GM19468 (cell line): Measurements from ENCODE around the gene MFAP1.
"Not testable (repeated sequence)": the region's sequence is repeated elsewhere in the genome, so short reads cannot be mapped to it uniquely, and the experiment has no call there.

ENCODE experiments used
- ATAC-seq: cut with Tn5 transposase; IDR thresholded peaks from one replicate; pipeline ENCODE4 v1.9.1; 2021; ENCODE audit warnings: mild to moderate bottlenecking, moderate library complexity, moderate number of reproducible peaks; ENCODE audit not compliant: unreplicated experiment; ENCODE audit errors: extremely low read depth

The MFAP1 gene, protein sequence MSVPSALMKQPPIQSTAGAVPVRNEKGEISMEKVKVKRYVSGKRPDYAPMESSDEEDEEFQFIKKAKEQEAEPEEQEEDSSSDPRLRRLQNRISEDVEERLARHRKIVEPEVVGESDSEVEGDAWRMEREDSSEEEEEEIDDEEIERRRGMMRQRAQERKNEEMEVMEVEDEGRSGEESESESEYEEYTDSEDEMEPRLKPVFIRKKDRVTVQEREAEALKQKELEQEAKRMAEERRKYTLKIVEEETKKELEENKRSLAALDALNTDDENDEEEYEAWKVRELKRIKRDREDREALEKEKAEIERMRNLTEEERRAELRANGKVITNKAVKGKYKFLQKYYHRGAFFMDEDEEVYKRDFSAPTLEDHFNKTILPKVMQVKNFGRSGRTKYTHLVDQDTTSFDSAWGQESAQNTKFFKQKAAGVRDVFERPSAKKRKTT

DNA sequence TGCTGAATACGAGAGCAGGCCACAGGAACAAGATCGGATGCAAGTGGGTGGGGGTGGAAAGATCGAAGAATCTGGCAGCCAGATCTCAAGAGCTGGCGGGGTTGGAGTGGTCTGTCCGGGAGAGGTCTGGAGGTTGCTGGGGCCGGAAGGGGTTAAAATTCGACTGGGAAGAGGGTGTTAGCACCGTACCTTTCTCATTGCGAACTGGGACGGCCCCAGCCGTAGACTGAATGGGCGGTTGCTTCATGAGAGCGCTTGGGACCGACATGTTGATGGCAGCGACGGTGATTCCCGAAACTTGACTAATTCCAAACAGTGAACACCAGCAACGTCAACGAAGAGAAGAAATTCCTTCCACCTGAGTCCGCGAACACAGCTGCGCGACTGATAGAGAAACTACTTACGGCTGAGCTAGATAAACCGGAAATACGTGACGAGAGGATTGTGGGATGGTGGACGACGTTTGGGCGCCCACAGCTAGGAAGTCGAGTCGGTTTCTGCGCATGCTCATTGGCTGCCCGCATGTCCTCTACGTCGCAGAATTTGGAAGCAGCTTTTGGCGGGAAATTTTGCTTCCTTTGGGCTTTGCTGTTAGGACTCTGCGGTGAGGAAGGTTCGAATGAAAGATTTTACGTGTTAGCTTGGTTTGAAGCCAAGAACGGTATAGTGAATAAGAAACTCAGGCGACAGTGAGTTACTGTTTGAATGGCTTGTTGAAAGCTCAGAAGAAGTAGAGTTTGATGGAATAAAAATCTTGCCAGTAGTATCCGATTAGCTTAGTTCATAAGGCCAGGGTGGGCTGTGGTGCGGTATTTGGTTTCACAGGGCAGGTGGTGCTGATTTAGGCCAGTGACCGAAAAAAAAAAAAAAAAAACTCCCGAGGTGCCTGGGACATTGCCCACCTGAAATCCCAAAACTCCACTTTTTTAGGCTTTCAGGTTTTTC is at the start of gene MFAP1:
Gene MFAP1 (minus strand): TSS at position 389 of the 945 bp plus-strand sequence. CDS start 121 bp downstream, at position 268.
- ATAC-seq = no peak

DNA sequence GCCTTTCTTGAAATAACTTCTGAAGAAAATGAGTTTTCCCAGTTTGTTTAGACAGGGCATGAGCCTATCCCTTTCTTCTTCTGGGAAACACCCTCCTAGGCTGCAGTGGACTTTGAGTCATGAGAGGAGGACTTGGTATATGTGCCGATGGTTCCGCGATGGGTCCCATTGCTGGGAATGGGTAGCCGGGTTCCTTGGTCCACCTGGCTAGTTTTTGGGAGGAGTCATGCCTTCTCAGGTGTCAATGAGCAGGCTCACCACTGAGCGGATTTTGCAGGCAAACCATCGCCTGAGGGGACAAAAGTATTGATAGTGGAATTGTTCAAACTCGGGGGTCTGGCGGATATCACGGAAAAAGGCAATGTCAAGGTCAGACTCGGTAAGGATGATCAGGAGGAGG is 49.2 kb upstream of the MFAP1 start:
- ATAC-seq = no peak

DNA sequence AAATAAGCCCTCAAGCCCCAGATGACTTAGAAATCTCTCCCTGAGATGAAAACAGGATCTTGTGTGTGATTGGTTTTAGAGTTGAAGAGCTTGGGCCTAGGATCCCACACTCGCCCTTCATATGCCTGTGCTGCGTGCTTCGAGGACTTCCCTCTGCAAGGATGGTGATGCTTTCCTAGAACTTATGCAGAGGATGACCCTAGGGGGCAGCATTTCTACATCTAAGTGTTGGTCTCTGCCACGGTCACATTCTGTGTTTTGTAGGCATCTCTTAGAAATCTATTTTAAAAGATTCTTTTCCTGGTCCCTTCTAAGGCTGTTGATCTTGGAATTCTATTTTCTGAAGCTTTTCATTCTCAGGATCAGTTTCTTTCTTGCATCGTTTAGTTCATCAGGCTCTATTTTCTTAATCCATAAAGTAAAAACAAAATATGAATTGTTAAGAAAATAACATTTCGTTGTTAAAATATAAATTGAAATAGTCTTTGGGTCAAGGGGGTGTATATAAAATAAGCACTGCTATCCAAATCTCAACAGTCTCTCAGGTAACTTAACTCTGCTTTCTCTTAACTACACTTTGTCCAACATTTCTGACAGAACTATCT is 48.0 kb upstream of the MFAP1 start:
- no peak for ATAC-seq

DNA sequence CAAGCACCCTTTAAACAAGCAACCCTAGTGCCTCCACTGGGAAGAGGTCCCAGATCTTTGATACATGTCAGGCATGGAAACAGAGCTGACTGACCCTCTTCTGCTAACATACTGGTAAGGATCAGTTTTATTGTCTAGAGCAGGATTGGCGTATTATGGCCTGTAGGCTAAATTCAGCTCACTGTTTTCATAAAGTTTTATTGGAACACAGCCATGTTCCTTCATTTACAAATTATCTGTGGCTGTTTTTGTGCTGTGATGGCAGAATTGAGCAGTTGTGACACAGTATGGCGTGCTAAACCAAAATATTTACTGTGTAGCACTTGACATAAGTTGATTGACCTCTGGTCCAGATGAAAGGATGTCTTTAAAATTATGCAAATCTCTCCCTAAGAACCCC is 47.3 kb upstream of the MFAP1 start:
- no peak for ATAC-seq

DNA sequence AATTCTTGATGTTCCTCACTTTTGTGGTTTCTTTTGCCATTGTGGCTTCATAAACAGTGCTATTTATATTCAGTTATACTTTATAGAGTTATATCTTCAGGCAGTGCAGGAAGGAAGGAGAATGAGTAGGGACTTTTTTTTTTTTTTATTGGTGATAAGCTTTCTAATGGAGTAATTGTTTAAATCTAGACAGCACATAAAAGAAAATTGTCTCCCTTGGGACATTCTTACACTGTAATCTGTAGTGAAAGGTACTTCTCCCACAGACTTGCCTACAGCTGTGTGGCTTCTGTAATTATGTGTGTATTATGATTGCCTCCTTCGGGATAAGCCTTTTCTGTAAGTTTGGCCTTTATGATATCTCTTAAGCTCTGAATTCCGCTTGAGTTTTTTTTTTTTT is 43.9 kb upstream of the MFAP1 start:
- no peak for ATAC-seq

DNA sequence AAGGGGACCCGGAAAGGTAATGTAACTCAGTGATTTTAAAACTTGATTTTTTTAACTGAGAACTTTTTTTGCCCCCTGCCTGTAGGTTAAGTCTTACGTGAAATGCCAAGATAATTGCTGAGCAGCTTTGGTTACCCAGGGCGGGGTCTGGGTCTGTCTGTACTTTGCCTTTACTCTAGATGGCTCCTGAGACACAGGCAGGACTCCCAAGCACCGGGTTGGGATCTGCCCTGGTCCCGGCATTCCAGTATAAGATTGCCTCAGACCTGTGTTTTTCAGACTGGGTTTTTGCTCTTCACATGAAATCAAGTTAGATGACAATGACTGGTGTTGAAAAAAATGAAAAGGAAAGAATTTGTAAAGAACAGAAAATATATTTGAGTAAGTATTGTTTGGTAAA is 42.6 kb upstream of the MFAP1 start:
- ATAC-seq = no peak

DNA sequence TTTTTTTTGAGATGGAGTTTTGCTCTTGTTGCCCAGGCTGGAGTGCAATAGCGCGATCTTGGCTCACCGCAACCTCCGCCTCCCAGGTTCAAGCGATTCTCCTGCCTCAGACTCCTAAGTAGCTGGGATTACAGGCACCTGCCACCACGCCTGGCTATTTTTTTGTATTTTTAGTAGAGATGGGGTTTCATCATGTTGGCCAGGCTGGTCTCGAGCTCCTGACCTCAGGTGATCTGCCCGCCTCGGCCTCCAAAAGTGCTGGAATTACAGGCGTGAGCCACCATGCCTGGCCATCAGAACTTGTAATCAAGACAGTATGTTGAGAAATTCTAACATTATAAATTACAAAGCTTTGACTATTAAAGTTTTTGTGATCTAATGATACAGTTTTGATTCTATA is 42.1 kb upstream of the MFAP1 start:
- not testable (repeated sequence) for ATAC-seq

DNA sequence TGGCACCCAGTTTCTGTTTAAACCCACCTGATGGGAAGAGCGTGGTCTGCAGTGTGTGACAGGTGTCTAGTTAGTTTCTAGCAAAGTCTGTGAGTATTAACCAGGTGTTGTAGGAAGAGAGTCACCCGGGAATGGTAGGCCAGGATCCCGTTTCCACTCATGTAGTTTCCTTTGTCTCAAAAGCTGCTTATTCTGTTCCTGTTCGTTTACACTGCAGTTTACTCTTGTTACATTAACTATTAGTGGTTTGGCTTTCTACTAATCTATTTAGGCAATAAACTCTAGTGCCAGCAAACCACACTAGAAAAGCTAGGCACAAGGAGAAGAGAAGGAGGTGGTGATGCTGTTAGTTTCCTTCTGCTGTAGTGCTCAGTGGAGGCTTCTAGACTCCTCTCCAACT is 35.1 kb upstream of the MFAP1 start:
- no peak for ATAC-seq

DNA sequence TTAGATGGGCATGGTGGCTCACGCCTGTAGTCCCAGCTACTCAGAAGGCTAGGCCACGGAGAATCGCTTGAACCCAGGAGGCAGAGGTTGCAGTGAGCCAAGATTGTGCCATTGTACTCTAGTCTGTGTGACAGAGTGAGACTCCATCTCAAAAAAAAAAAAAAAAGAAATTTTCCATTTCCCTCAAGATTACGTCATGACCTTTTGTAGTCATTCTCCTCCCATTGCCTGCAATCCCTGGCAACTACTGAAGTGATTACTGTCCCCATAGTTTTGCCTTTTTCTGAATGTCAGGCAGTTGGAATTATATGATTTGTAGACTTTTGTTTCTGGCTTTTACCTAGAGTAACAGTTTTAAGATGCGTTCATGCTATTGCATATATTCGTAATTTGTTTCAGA is 30.3 kb upstream of the MFAP1 start:
- ATAC-seq = no peak

DNA sequence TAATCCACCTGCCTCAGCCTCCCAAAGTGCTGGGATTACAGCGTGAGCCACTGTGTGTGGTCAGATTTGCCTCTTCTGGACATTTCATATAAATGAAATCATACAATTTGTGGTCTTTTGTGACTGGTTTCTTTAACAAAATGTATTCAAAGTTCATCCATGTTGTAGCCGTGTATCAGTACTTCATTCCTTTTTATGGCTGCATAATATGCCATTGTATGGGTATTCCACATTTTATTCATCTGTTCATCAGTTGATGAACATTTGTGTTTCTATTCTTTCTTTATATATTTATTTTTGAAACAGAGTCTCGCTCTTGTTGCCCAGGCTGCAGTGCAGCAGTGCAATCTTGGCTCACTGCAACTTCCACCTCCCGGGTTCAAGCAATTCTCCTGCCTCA is 28.1 kb upstream of the MFAP1 start:
- no peak for ATAC-seq

DNA sequence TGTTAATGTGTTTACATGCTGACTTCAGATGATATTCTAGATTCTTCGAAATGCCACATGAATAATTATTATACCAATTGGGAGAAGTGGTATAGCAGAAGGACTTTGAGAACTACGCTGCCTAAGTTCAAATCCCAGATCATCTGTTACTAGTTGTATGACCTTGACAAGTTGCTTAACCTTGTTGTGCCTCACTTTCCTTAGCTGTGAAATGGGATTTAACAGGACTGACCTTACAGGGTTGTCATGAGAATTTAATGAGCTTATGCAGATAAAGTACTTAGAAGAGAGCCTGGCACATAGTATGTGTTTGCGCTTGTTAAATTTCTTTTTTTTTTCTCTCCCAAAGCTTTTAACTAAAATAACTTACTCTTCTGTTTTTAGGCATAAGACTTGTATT is 26.8 kb upstream of the MFAP1 start:
- ATAC-seq = no peak

DNA sequence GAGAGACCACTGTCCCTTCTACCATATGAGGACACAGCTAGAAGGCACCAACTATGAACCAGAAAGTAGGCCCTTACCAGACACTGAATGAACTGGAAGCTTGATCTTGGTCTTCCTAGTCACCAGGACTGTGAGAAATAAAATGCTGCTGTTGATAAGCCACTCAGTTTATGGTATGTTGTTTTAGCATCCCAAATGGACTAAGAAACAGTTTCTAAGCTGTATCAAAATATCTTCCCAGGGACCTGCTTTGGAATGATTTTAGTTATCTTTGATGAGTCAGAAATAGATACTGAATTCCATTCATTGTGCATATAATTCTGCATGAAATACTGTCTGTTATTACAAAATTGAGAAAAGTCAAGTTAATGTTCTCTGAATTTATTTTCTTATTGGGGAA is 20.9 kb upstream of the MFAP1 start:
- no peak for ATAC-seq

DNA sequence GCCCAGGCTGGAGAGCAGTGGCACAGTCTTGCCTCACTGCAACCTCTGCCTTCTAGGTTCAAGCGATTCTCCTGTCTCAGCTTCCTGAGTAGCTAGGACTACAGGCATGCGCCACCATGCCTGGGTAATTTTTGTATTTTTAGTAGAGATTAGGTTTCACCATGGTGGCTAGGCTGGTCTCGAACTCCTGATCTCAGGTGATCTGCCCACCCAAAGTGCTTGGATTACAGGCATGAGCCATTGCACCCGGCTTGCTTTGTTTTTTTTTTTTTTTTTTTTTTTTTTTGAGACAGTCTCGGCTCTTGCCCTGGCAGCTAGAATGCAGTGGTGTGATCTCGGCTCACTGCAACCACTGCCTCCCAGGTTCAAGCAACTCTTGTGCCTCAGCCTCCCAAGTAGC is 8.0 kb upstream of the MFAP1 start:
- not testable (repeated sequence) for ATAC-seq

DNA sequence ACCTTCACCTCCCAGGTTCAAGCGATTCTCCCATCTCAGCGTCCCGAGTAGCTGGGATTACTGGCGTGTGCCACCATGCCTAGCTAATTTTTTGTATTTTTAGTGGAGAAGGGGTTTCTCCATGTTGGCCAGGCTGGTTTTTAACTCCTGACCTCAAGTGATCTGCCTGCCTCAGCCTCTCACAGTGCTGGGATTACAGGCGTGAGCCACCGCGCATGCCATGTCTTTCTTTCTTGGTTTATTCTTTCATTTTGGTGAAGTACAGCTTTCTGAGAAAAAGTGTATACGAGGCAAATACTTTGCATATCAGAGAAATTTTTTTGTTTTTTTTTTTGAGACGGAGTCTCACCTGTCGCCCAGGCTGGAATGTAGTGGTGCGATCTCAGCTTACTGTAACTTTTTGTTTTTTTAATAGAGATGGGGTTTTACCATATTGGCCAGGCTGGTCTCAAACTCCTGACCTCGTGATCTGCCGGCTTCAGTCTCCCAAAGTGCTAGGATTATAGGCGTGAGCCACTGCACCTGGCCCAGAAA is 7.1 kb upstream of the MFAP1 start:
- not testable (repeated sequence) for ATAC-seq

DNA sequence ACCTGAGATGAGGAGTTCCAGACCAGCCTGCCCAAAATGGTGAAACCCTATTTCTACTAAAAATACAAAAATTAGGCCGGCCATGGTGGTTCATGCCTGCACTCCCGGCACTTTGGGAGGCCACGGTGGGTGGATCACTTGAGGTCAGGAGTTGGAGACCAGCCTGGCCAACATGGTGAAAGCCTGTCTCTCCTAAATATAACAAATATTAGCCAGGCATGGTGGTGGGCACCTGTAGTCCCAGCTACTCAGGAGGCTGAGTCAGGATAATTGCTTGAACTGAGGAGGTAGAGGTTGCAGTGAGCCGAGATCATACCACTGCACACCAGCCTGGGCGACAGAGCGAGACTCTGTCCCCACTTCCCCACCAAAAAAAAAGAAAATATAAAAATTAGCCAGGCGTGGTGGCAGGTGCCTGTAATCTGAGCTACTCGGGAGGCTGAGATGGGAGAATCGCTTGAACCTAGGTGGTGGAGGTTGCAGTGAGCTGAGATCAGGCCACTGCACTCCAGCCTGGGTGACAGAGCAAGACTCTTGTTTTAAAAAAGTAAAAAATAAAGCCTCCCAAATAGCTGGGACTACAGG is 6.3 kb upstream of the MFAP1 start:
- ATAC-seq = not testable (repeated sequence)

DNA sequence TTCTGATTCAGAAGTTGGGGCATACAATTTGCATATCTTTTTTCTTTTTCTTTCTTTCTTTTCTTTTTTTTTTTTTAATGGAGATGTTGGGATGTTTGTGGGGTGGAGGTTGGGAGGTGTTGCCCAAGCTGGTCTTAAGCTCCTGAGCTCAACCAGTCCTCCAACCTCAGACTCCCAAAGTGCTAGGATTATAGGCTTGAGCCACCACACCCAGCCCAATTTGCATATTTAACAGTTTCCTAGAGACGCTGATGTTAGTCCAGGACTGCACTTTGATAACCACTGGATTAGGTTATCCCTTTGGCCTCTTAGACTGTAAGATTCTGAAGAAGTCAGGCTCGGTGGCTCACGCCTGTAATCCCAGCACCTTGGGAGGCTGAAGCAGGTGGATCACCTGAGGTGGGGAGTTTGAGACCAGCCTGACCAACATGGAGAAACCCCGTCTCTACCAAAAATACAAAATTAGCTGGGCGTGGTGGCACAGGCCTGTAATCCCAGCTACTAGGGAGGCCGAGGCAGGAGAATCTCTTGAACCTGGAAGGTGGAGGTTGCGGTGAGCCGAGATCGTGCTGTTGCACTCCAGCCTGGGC is 5.6 kb upstream of the MFAP1 start:
- ATAC-seq = not testable (repeated sequence)

DNA sequence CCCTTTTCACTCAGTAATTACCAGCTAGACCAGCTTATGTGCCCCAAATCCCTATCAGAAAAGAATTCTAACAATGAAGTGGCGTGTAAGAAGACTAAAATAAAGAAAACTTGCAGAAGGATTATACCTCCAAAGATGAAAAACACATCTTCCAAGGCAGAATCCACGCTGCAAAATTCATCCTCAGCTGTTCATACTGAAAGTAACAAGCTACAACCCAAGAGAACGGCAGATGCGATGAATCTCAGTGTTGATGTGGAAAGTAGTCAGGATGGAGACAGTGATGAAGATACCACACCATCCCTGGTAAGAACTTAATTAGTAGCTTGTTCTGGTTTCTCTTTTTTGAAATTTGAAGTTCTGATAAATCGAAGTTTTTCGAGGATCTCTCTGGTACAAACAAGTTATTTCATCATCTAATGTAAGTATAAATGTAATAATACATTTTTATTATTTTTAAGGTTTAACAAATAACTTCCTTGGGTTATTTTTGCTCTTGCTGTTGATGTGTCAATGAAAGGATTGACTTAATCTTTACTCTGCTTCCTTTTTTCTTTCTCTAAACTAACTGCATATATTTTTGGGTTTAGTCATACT is 3.7 kb upstream of the MFAP1 start:
- no peak for ATAC-seq

DNA sequence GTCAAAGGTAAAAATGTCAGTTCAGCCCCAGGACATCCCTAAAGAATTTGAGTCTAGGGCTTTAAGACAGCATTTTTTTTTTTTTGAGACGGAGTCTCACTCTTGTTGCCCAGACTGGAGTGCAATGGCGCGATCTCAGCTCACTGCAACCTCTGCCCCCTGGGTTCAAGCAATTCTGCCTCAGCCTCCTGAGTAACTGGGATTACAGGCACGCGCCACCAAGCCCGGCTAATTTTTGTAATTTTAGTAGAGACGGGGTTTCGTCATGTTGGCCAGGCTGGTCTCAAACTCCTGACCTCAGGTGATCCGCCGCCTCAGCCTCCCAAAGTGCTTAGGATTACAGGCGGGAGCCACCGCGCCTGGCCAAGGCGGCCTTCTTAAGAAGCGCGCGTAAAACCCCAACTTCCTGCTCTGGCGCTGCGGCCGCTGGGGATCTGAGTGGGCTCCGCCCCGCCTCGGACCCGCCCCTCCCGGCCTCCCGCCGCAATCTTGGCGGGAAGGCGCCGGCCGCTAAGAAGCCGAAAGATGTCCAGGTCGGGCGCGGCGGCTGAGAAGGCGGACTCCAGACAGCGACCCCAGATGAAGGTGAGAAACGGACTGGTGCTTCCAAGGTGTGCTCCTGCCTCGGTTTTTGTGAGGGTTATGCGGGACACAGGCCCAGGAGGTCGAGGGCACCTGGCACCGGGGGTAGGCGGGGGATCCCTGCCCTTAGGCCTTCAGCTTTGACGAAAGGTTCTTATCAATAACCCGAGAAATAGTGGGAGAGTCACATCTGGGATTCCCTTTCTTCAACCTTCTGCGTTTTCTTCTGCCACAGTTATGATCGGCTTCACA is 2.2 kb upstream of the MFAP1 start, which contains the start of gene WDR76:
Gene WDR76 (plus strand): TSS at position 495 of the 834 bp plus-strand sequence. CDS start 31 bp downstream, at position 526.
- ATAC-seq = no peak
